DMS153 (cell line): Measurements from ENCODE around the gene LRRC49.
"Not testable (repeated sequence)": the region's sequence is repeated elsewhere in the genome, so short reads cannot be mapped to it uniquely, and the experiment has no call there.

Source experiments
- DNase-seq: peaks from one replicate; lab custom pipeline; 2025; lab: John Stamatoyannopoulos, UW

The LRRC49 gene

DNA sequence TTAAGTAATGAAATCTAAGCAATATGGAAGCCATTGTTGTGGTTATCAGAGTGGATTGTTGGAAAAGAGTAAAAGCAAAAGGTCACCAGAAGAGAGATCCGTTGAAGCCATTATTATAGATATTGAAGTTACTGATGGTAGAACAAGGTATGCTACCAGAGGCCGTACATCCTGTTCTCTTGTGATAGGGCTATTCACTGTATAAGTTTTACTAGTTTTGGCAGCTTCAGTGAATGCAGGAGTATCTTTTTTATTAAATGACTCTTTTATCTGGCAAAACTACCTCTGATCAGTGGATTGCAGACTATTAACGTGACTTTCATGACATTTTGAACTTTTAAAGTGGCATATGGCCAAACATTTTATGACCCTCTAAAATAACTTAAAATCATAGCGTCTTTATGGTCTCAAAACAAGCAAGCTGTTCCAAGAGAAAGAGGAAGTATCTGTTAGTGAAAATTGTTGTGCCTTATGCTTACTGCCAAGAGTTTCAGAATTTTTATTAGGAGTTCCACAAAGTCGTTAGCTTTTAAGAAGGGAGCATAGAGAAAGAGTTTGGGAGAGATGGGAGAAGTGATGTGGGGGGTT, 102.9 kb downstream of the LRRC49 start:
- no peak for DNase-seq

DNA sequence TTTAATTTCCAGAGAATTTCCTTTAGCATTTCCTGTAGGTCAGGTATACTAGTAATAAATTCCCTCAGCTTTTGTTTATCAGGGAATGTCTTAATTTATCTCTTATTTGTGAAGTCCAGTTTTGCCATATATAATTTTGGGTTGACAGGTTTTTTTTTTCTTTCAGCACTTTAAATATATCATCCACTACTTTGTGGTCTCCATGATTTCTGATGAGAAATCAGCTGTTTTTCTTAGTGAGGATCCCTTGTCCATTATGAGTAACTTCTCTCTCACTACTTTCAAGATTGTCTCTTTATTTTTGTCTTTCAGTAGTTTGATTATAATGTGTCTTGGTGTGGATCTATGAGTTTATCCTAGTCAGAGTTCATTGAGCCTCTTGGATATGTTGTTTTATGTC, 105.7 kb downstream of the LRRC49 start:
- no peak for DNase-seq

DNA sequence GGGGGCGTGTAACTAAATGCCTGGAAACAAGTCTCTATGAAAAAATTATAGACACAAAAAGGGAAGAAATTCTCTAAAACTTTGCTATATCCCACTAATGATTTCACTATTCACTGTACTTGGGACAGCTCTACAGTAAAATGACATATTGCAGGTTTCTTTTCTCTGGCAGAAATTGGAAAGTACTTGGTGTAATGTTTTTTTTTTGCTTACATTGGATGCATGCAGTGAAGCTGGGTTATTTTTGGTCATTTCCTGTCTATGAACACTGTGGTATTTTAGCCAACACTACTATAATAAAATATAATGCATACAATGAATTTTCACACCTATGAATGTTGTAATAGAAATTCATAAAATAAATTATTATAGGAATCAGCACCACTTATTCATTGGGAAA, 109.7 kb downstream of the LRRC49 start:
- no peak for DNase-seq

DNA sequence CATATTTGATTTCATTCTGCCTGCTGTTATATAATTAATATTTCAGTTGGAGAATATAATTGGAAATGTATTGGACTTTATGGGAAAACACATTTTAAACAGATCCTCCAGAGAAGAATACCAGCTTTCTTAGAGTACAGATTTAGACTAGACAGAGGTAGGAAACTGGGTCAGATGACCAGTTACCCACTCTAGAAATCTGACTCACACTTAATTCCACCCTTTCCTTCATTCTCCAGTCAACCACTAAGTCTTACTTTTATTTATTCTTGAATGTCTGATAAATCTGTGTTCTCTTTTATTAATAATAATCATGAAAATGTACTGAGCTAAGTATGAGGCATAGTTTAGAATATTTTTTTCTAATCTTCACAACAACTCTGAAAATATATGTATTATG, 110.7 kb downstream of the LRRC49 start:
- no peak for DNase-seq

DNA sequence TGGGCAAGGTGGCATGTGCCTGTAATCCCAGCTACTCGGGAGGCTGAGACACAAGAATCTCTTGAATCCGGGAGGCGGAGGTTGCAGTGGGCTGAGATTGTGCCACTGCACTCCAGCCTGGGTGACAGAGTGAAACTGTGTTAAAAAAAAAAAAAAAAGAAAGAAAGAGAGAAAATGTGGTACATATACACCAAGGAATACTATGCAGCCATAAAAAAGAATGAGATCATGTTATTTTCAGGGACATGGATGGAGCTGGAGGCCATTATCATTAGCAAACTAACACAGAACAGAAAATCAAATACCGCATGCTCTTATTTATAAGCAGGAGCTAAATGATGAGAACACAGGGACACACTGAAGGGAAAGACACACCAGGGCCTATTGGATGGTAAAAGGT, 111.9 kb downstream of the LRRC49 start:
- not testable (repeated sequence) for DNase-seq

DNA sequence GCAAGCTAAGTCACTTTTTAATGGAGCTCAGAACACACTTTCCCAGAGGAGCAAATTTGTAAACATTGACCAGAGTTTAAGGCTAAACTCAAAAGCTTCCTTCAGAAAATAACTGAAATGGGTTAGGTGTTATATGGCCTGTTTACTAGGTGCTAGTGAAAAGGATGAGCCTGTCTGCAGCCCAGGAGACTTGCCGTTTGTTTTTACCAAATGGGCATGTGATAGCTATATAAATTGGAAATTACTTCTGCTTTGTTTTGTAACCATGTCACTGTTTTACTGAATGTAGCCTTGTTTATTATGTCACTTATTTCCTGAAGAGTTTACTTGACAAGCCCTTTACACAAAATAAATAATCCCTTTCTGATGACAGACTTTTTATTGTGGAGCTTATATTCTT, 113.3 kb downstream of the LRRC49 start:
- no peak for DNase-seq

DNA sequence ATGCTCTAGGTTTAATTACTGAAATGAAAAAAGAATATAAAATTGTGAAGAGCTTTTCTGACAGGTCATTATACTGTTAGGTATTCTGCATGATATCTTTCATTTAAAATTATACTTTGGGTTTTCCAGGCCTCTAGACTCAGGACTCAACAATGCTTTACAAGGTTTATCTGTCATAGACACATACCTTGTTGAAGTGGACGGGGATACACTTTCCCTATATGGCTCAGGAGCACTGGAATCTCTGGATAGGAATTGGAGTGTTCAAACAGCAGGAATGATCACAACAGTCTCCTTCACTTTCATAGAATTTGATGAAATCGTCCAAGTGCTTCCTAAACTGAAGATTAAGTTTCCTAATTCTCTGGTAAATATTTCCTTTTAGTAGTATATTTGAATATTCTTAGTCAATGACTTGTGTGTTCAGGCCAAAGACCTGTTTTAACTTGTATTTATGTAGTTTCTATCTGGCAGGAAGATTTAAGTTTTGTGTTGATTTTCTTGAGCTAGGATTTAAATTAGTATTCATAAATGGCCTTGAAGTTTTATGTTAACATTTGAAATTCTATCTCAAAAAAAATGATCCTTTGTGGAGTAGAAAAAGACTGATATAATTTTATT, 115.7 kb downstream of the LRRC49 start:
- no peak for DNase-seq

DNA sequence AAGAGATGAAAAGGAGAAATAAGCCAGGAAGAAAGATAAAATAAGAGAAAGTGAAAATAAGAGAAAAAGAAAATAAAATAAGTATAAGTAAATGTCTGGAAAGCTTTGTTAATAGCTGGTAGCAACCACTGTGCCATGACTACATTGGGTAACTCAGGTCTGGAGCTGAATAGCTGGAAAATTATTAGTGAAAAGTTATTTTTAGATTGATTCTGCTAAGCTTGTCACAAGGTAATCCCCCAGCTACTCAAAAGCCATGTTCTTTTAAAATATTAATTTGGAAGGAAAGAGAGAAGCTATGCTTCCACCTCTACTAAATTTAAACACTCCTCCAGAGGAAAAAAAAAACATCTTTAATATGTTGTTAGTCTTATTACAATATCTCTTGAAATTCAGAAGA, 117.8 kb downstream of the LRRC49 start:
- no peak for DNase-seq

DNA sequence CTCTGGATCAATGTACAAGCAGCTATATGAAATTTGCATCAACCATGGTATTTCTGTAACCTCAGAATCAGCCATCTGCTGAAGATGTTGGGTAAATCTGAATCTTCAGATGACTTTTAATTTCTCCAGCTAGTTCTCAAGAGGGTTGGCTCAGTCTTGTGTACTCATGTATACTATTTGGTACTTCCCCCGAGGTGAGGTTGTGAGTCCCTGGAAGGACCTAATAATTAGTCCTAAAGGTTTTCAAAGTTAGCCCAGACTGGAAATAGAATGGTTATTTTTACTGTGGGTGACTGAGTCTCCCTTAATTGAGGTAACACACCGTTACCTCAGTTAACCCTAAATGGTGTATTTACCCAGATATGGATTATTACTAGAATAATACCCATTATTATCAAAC, 118.4 kb downstream of the LRRC49 start:
- no peak for DNase-seq

DNA sequence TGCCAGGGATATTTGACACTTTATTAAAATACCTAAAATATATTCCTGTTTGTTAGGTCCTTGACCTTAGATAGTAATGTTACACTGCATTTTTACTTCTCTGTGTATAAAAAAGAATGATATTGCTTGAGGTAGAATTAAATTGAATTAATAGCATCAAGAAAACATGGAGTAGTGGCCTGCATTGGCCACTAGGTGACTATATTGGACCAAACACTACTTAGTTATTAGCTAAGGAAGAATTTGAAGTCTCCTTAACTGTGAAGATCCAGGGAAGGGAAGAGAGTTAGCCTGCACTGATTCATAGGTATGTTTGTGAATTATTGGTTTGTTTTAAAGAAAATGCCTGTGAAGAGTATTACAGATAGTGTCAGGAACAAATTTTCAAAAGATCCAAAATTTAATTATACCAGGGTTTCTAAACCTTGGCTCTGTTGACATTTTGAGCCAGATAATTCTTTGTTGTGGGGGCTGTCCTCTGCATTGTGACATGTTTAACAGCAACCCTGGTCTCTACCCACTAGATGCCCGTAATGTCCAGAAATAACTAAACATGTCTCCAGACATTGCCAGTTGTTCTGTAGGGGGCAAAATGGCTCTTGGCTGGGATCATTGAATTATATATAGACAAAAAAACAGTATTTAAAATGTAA, 119.0 kb downstream of the LRRC49 start:
- no peak for DNase-seq

DNA sequence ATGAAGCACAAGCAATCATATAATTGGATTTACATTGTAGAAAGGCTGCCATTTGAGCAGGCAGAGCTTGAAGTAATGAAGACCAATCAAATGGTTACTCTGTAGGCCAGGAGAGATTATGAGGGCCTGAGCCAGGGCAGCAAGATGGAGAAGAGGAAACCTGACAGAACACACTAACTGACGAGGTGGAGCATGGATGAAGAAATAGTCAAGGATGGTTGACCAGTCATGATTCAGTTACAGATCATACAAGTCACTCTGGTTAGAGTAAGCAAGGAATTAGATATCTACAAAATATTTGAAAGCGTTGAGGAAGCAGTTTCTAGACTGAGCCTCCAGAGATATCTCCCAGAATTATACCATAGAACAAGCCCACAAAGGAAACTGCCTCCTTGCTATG, 120.8 kb downstream of the LRRC49 start:
- no peak for DNase-seq

DNA sequence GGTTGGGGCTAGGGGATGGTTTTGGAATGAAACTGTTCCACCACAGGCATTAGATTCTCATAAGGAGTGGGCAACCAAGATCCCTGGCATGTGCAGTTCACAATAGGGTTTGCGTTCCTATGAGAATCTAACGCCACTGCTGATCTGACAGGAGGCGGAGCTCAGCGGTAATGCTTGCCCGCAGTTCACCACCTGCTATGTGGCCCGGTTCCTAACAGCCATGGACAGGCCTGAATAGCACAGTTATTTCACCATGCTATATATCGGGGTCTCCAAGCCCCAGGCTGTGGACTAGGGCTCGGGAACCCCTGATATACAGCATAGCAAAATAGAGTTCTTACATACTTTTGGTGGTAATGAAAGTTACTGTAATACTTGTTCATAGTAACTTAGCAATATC, 122.7 kb downstream of the LRRC49 start:
- no peak for DNase-seq

DNA sequence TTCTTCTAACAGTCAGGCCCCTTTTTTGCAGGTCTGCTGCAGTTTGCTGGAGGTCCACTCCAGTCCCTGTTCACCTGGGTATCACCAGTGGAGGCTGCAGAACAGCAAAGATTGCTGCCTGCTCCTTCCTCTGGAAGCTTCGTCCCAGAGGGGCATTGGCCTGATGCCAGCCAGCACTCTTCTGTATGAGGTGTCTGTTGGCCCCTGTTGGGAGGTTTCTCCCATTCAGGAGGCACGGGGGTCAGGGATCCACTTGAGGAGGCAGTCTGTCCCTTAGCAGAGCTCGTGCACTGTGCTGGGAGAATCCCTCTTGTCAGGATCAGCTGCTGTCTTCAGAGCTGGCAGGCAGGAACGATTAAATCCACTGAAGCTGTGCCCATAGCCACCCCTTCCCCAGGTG, 138.6 kb downstream of the LRRC49 start:
- not testable (repeated sequence) for DNase-seq

DNA sequence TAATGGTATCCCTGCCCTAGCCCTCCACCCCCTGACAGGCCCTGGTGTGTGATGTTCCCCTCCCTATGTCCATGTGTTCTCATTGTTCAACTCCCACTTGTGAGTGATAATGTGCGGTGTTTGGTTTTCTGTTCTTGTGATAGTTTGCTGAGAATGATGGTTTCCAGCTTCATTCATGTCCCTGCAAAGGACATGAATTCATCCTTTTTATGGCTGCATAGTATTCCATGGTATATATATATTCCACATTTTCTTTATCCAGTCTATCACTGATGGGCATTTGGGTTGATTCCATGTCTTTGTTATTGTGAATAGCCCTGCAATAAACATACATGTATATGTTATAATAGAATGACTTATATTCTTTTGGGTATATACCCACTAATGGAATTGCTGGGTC, 142.9 kb downstream of the LRRC49 start:
- DNase-seq, result not testable (repeated sequence)

DNA sequence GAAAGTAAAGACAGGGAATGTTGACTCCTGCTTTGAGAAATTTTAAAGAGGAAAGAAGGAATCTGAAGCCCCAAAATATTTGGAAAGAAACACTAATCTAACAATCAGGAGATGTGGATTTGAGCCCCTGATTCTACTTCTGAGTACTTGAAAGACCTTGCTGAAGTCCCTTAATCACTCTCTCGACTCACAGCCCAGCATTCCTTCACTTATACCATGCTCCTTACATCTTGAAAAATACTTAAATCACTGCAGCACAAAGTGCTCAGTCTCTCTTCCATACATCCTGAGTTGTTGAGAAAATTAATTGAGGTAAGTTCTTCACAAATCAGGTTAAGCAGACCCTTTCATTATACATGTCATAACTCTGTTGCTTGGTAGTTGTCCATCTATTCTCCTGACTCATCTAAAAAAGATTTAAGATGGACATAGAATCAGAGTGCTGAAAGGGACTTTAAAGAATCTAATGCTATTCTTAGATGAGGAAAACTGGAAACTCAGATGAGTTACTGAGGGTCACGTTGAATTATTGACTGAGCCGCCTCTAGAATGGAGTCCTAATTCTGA, 149.8 kb downstream of the LRRC49 start:
- DNase-seq, result no peak

DNA sequence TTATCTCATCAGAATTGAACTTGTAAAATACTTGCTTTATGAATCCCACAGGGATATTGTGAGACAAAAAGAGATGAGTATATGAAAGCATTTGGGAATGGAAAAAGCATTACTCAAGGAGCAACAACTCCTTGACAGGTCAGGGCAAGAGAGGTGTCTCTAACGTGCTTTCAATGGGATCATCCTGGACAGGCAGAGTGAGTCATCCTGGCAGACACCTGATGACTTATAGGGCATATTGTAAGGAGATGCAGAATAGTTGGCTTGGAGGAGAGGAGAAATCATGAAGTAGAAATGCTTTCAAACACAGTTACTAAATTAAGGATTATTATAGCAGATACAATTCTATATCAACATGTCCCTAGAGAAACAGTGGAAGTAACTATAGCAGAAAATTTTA, 150.7 kb downstream of the LRRC49 start:
- no peak for DNase-seq

DNA sequence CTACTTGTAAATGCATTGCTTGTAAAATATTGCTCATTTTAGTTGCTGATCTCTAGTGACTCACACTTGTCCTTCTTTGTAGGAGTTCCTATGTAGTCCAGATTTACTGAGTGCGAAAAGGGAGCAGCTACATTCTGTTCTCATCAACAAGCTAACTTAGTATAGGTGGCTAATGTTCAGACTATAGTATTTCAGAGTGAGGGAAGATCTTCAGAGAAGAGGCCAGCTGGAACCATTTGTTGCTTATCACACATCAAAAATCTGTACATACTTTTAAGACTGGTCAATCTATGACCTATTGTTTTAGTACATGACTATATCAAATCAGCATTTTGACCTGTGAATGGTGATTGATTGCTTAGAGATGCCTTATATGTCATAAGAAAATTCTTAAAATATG, 151.4 kb downstream of the LRRC49 start:
- DNase-seq, result no peak

DNA sequence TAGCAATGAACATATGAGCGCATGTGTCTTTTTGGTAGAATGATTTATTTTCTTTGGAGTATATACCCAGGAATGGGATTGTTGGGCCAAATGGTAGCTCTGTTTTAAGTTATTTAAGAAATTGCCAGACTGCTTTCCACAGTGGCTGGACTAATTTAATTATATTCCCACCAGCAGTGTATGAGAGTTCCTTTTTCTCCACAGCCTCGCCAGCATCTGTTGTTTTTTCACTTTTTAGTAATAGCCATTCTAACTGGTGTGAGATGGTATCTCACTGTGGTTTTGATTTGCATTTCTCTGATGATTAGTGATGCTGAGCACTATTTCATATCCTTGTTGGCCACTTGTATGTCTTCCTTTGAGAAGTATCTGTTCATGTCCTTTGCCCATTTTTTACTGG, 153.5 kb downstream of the LRRC49 start:
- not testable (repeated sequence) for DNase-seq

DNA sequence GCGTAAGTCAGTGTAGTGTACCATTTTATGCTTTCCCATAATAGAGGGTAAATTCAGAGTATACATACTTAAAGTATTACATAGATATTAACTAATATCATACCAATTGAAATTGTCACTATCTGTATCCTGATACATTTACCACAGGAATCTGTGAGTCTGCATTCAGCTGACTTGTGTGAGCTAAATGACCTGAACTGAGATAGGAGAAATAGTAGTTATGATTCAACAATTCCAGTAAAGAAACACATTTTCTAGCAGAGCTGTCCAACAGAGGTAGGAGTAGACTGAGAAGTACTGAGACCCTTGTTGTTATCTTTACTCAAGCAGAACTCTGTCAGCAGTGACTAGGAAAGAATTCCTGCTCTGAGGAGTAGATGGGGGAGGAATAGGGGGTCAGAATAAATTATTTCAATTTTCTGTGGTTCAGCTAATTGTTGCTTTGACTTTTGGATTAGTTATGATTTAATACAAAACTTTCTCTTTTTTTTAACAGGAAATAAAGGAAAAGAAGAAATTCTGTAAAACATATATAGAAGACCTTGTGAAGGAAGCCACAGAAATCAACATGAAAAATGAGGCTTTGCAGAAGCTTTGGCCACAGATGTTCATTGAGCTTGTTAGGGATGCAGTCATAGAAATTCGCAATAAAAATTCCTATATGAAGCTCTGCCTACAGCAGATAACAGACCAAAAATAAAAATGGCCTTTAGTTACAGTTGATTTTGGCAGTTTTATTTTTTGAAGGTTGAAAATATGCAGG, 156.5 kb downstream of the LRRC49 start:
- DNase-seq, result no peak

DNA sequence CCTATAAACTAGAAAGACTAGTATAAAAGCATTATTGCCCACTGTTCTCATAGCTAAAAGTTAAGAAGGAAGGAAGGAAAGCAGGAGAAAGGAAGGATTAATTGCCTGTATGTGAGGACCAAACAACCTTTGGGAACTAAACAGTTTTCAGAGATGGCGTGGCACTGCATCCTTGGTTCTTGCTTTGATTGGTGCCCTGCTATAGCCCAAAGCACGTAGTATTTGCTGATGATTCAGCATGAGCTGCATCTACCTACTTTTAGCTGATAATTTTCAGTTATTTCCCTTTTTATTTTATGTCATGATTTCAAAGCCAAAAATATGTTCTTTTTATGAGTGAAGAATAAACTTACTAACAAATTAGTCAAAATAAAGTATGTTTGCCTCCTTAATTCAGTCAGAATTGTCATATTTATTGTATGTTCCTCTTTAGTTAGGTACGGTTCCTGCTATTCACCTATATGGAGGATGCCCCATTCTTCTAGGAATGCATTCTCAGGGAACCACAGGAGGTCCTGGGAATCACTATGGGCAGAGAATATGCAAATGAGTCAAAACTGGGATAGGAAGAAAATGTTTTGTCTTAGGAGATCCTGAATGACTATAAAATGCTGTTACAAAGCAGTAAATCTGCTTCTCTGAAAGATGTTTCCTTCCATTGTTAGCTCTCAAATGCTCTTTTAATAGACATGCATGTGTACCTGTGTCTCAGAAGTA, 157.2 kb downstream of the LRRC49 start:
- no peak for DNase-seq

DNA sequence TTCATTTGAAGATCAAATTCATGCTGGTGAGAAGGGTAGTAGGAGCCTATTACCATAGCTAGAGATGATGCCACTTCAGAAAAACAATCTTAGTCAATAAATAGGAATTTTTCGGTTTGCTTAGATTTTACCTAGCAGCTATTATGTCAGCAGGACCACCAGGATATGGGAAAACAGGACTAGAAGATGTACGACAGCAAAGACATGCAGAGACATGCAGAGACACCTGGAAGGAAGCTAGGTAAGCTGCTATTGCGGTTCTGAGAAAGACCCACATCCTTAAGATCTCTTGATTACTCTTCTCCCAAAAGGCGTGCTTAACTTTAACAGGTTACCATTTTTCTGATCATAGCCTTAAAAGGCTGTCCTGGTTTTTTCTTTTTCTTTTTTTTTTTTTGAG, 157.8 kb downstream of the LRRC49 start:
- no peak for DNase-seq

DNA sequence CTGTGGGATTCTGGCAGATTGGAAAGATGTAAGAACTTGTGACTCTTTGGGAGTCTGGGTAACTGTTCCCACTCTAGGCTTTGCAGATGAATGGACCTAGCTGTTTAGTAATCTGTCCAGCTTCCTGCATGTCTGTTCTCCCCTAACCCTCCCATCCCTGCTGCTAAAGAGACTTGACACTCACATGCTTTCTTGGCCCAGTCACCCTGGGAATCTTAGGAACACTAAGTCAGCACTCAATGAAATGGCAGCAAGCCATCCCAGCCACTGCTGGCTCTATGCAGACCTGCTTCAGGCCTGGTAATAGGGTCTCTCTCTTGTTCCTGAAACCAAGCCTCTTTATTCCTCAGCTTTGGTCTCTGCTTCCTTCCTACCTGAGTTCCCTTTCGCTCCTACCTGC, 158.9 kb downstream of the LRRC49 start:
- no peak for DNase-seq
